ENCODE data around the gene RPSA. TPM values are rescaled to one million over a fixed set of nuclear protein-coding genes. Genes with fewer than 3 reads are reported as not detected.

Gene RPSA
- total RNA-seq, 1 experiment from 2014 or later, result 2,077 TPM

DNA sequence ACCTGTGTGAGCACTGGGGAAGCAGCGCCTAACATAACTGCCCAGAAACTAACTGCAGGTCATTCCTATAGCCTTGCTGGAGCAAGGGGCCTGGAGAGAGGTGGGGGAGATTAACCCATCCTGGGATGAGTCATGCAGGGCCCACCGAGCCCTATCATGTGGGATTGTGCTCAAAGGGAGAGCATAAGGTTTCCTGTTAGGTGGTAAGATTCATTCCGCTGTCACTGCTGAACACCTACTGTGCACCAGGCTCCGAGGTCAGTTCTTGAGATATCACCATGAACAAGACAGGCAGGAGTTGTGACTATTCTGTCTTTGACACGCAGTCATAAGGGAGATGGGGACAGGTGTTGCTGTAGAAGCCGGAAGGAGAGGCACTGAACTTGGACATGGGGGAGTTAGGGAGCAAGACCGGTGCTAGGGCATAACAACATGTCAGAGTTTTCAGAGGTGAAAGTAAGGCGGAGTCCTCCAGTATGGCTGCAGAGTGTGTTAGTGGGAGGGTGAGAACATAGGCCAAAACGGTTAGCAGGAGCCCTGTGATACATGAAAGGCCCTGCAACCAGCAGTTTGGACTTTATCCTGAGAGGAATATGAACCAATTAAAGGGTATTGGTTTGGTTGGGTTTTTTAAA, 20.9 kb upstream of the RPSA start:
- Histone ChIP-seq H3K14ac (ENCODE audit: insufficient read depth, low read length) (no peak overlapping the region), H2BK20ac (ENCODE audit: low read depth, low read length, poor library complexity, severe bottlenecking) (no peak overlapping the region), H3K4me1 (ENCODE audit: insufficient read depth, low read length) (no peaks in the 10 kb centered on the region), H4K20me1 (ENCODE audit: control insufficient read depth, insufficient read depth, insufficient read length) (no peaks in the 10 kb centered on the region), H2AK5ac (ENCODE audit: insufficient read length, low read length) (no peak overlapping the region), H3K9ac (ENCODE audit: extremely low read depth, insufficient read length, low read length) (no peak overlapping the region), H3K27me3 (ENCODE audit: insufficient read depth, low read length) (no peaks in the 10 kb centered on the region), H2BK15ac (ENCODE audit: low read depth, low read length) (no peak overlapping the region), H3T11ph (ENCODE audit: low read length) (no peak overlapping the region), H2BK120ac (ENCODE audit: low read depth, low read length, poor library complexity, severe bottlenecking) (no peak overlapping the region), H3K79me1 (ENCODE audit: insufficient read depth, low read depth, low read length, poor library complexity, severe bottlenecking) (peaks cover 7% of the 10 kb centered on the region), H3K18ac (ENCODE audit: insufficient read length, low read depth, low read length) (no peak overlapping the region), H2AFZ (ENCODE audit: low read length) (no peak overlapping the region), H4K5ac (ENCODE audit: insufficient read length, low read depth, low read length) (no peak overlapping the region), H3K79me2 (ENCODE audit: insufficient read depth, low read length) (peaks cover 28% of the 10 kb centered on the region; the same call in 1 of the 2 replicates), H3K23ac (ENCODE audit: insufficient read length, low read depth, low read length) (no peak overlapping the region), H2BK5ac (ENCODE audit: insufficient read length, low read length) (peak overlapping the region; percentile 12), H3K4ac (ENCODE audit: low read depth, low read length) (no peak overlapping the region), H3K4me2 (ENCODE audit: insufficient read depth, insufficient read length, low read length) (peak overlapping the region; percentile 21), H3K9me3 (ENCODE audit: control insufficient read depth, low read depth, low read length) (no peaks in the 10 kb centered on the region), H3K23me2 (ENCODE audit: insufficient read length, low read depth, low read length, poor library complexity, severe bottlenecking) (peaks cover 2% of the 10 kb centered on the region), H4K8ac (replicated peaks; ENCODE audit: insufficient read length, low read depth, low read length) (no peak overlapping the region), H4K91ac (ENCODE audit: insufficient read length, low read depth, low read length) (no peak overlapping the region), H2BK12ac (ENCODE audit: insufficient read length, low read depth, low read length) (no peak overlapping the region), H3K27ac (ENCODE audit: insufficient read length, low read depth, low read length) (no peak overlapping the region), H3K56ac (ENCODE audit: insufficient read length, low read depth, low read length) (no peak overlapping the region)
- H3K27ac Mint-ChIP-seq, result peak overlapping the region in 1 of 3 experiments; percentile 22; a peak in 3 of 7 replicates
- peak overlapping the region; percentile 98; a peak in 4 of 5 replicates for H3K4me3 Mint-ChIP-seq
- DNase-seq, result no peak
- peaks cover 2% of the 10 kb centered on the region; the same call in 1 of the 2 replicates for H3K27me3 Mint-ChIP-seq (ENCODE audit: low read depth)
- H3K9me3 Mint-ChIP-seq, result no peaks in the 10 kb centered on the region
- TF ChIP-seq, protein P1, sequence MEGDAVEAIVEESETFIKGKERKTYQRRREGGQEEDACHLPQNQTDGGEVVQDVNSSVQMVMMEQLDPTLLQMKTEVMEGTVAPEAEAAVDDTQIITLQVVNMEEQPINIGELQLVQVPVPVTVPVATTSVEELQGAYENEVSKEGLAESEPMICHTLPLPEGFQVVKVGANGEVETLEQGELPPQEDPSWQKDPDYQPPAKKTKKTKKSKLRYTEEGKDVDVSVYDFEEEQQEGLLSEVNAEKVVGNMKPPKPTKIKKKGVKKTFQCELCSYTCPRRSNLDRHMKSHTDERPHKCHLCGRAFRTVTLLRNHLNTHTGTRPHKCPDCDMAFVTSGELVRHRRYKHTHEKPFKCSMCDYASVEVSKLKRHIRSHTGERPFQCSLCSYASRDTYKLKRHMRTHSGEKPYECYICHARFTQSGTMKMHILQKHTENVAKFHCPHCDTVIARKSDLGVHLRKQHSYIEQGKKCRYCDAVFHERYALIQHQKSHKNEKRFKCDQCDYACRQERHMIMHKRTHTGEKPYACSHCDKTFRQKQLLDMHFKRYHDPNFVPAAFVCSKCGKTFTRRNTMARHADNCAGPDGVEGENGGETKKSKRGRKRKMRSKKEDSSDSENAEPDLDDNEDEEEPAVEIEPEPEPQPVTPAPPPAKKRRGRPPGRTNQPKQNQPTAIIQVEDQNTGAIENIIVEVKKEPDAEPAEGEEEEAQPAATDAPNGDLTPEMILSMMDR (conservative IDR thresholded peaks at IDR 0.05), result no peak
- WGBS (ENCODE audit: extremely low coverage, insufficient read length, low lambda C conversion rate), result no CpG with 5 or more reads among the region's 9 CpGs
- H3K4me1 Mint-ChIP-seq, result peaks cover 17 to 33% of the 10 kb centered on the region in 2 experiments
- H3K36me3 Mint-ChIP-seq (ENCODE audit: insufficient read depth in 1 of 3, low read depth in 3 of 3), result peaks cover 10 to 27% (median 12%) of the 10 kb centered on the region in 3 experiments; a peak in 6 of 7 replicates
